WTC11 (cell line): ENCODE data around the gene SESTD1. TPM values are rescaled to one million over a fixed set of nuclear protein-coding genes. Genes with fewer than 3 reads are reported as not detected.
A peak's percentile ranks its signal among the peaks of the same experiment; 100 is the strongest.

ENCODE experiments used
- ATAC-seq: fragments of 200-7000 bp; cut with Tn5 transposase; 2 replicates; pipeline ENCODE4 v1.10.0; 2021; ENCODE audit warnings: mild to moderate bottlenecking, moderate library complexity
- CTCF ChIA-PET: fragments of 300-600 bp; sonication (Branson Sonifier 250); formaldehyde crosslinking; loops from one replicate; lab custom pipeline; 2021; ENCODE audit warnings: antibody characterized with exemption; lab: Charles Lee
- POLR2A ChIA-PET: fragments of 350-600 bp; sonication (Branson Sonifier 250); formaldehyde crosslinking; loops from one replicate; lab custom pipeline; 2021; ENCODE audit warnings: antibody characterized with exemption; lab: Charles Lee
- DNase-seq: peaks from one replicate; pipeline ENCODE4 v3.0.0; 2021; ENCODE audit warnings: low spot score
- H3K27ac Mint-ChIP-seq: 2 replicates; pipeline ENCODE4 v1.8.0; 2021; ENCODE audit warnings: mixed read lengths
- H3K27me3 Mint-ChIP-seq: 2 replicates; pipeline ENCODE4 v1.8.0; 2021; ENCODE audit warnings: low read depth, mild to moderate bottlenecking, moderate library complexity, mixed read lengths
- H3K36me3 Mint-ChIP-seq: 2 replicates; pipeline ENCODE4 v1.8.0; 2021; ENCODE audit warnings: mixed read lengths
- H3K4me1 Mint-ChIP-seq: 2 replicates; pipeline ENCODE4 v1.8.0; 2022; ENCODE audit warnings: mixed read lengths
- H3K4me3 Mint-ChIP-seq: 2 replicates; pipeline ENCODE4 v1.8.0; 2021; ENCODE audit warnings: mild to moderate bottlenecking, moderate library complexity, mixed read lengths
- H3K9me3 Mint-ChIP-seq: 2 replicates; pipeline ENCODE4 v1.8.0; 2021; ENCODE audit warnings: mixed read lengths
- ARID4B ChIP-seq: sonication (generic); formaldehyde crosslinking; IDR thresholded peaks from 2 replicates; pipeline ENCODE4 v1.8.0; 2023; ENCODE audit warnings: missing genetic modification reagents, mild to moderate bottlenecking, borderline replicate concordance
- ATF1 ChIP-seq: sonication (generic); formaldehyde crosslinking; IDR thresholded peaks from 2 replicates; pipeline ENCODE4 v1.8.1; 2023; ENCODE audit warnings: mild to moderate bottlenecking, moderate library complexity, missing genetic modification reagents
- CDX4 ChIP-seq: fragments of 250-450 bp; sonication (Bioruptor Pico); IDR thresholded peaks from 2 replicates; pipeline ENCODE4 v1.9.0; 2021; ENCODE audit warnings: moderate library complexity, mild to moderate bottlenecking, inconsistent platforms, borderline replicate concordance
- E2F1 ChIP-seq: sonication (generic); formaldehyde crosslinking; IDR thresholded peaks from 2 replicates; pipeline ENCODE4 v1.8.0; 2022; ENCODE audit warnings: mild to moderate bottlenecking, missing genetic modification reagents
- ESRRA ChIP-seq: sonication (generic); formaldehyde crosslinking; IDR thresholded peaks from 2 replicates; pipeline ENCODE4 v1.8.1; 2022; ENCODE audit warnings: mild to moderate bottlenecking, missing genetic modification reagents, borderline replicate concordance
- ETV6 ChIP-seq: sonication (generic); formaldehyde crosslinking; IDR thresholded peaks from 2 replicates; pipeline ENCODE4 v1.8.1; 2022; ENCODE audit warnings: mild to moderate bottlenecking, missing genetic modification reagents
- GRHL2 ChIP-seq: fragments of 250-450 bp; sonication (Bioruptor Pico); IDR thresholded peaks from 2 replicates; pipeline ENCODE4 v1.8.0; 2022; ENCODE audit warnings: mild to moderate bottlenecking, moderate library complexity; ENCODE audit not compliant: insufficient replicate concordance, severe bottlenecking
- IRF2 ChIP-seq: sonication (generic); formaldehyde crosslinking; IDR thresholded peaks from 2 replicates; pipeline ENCODE4 v1.8.0; 2022; ENCODE audit warnings: low read depth, missing genetic modification reagents, borderline replicate concordance
- KAT7 ChIP-seq: sonication (generic); formaldehyde crosslinking; IDR thresholded peaks from 2 replicates; pipeline ENCODE4 v1.8.1; 2023; ENCODE audit warnings: missing genetic modification reagents, mild to moderate bottlenecking, borderline replicate concordance
- MXD4 ChIP-seq: fragments of 250-450 bp; sonication (Bioruptor Pico); IDR thresholded peaks from 2 replicates; pipeline ENCODE4 v1.8.0; 2021; ENCODE audit warnings: mild to moderate bottlenecking, moderate library complexity, borderline replicate concordance
- NR1H2 ChIP-seq: sonication (generic); formaldehyde crosslinking; IDR thresholded peaks from 2 replicates; pipeline ENCODE4 v1.9.0; 2021; ENCODE audit warnings: mild to moderate bottlenecking, moderate library complexity, missing genetic modification reagents
- OVOL2 ChIP-seq: fragments of 250-450 bp; sonication (Bioruptor Pico); IDR thresholded peaks from 2 replicates; pipeline ENCODE4 v1.9.0; 2021; ENCODE audit warnings: mild to moderate bottlenecking, borderline replicate concordance
- ZBTB21 ChIP-seq: sonication (generic); formaldehyde crosslinking; IDR thresholded peaks from 2 replicates; pipeline ENCODE4 v1.8.1; 2023; ENCODE audit warnings: mild to moderate bottlenecking, missing genetic modification reagents, borderline replicate concordance
- ZMAT4 ChIP-seq: fragments of 250-450 bp; sonication (Bioruptor Pico); IDR thresholded peaks from 2 replicates; pipeline ENCODE4 v1.9.0; 2021; ENCODE audit warnings: mild to moderate bottlenecking
- ZNF138 ChIP-seq: sonication (generic); formaldehyde crosslinking; conservative IDR thresholded peaks from 2 replicates; pipeline ENCODE4 v1.8.1; 2022; ENCODE audit warnings: mild to moderate bottlenecking, moderate library complexity, missing genetic modification reagents
- ZNF317 ChIP-seq: sonication (generic); formaldehyde crosslinking; IDR thresholded peaks from 2 replicates; pipeline ENCODE4 v1.8.1; 2023; ENCODE audit warnings: low read depth, mild to moderate bottlenecking, moderate library complexity, missing genetic modification reagents, borderline replicate concordance
- ZNF396 ChIP-seq: fragments of 250-450 bp; sonication (Bioruptor Pico); IDR thresholded peaks from 2 replicates; pipeline ENCODE4 v1.8.0; 2021; ENCODE audit warnings: mild to moderate bottlenecking, moderate library complexity, borderline replicate concordance
- ZNF512 ChIP-seq: sonication (generic); formaldehyde crosslinking; IDR thresholded peaks from 2 replicates; pipeline ENCODE4 v1.8.1; 2022; ENCODE audit warnings: missing genetic modification reagents, borderline replicate concordance
- total RNA-seq: library from RNA; stranded (reverse); gene quantifications from 3 replicates; pipeline ENCODE4 v1.2.3, GENCODE V29; 2021
- TF ChIP-seq, protein P1 (sequence below): fragments of 250-450 bp; sonication (Bioruptor Pico); IDR thresholded peaks from 2 replicates; pipeline ENCODE4 v2.1.2; 2022; ENCODE audit warnings: mild to moderate bottlenecking, moderate library complexity
- TF ChIP-seq, protein P2 (sequence below): sonication (generic); formaldehyde crosslinking; IDR thresholded peaks from 2 replicates; pipeline ENCODE4 v1.8.0; 2022; ENCODE audit warnings: mild to moderate bottlenecking, missing genetic modification reagents

SESTD1 gene
- total RNA-seq, 1 experiment from 2014 or later = 59.9 TPM

GRCh38 chr2:179172894-179173293 lies 91.7 kb downstream of the SESTD1 start:
- CTCF ChIA-PET = no interaction called here
- no peaks in the 10 kb centered on the region for H3K27me3 Mint-ChIP-seq
- peak; percentile 64 for ATAC-seq
- H3K4me3 Mint-ChIP-seq = no peak overlapping the region
- TF ChIP-seq IRF2 (CRISPR knock-in tag) (no peak), ZNF512 (CRISPR knock-in tag) (no peak), ETV6 (CRISPR knock-in tag) (no peak), GRHL2 (CRISPR knock-in tag) (no peak), KAT7 (CRISPR knock-in tag) (no peak), CDX4 (CRISPR knock-in tag) (no peak), ARID4B (no peak), ESRRA (no peak), MXD4 (CRISPR knock-in tag) (no peak), OVOL2 (CRISPR knock-in tag) (no peak)
- TF ChIP-seq, protein P1, sequence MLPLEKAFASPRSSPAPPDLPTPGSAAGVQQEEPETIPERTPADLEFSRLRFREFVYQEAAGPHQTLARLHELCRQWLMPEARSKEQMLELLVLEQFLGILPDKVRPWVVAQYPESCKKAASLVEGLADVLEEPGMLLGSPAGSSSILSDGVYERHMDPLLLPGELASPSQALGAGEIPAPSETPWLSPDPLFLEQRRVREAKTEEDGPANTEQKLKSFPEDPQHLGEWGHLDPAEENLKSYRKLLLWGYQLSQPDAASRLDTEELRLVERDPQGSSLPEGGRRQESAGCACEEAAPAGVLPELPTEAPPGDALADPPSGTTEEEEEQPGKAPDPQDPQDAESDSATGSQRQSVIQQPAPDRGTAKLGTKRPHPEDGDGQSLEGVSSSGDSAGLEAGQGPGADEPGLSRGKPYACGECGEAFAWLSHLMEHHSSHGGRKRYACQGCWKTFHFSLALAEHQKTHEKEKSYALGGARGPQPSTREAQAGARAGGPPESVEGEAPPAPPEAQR = no peak
- TF ChIP-seq, all 79 proteins: peak for 0
- no peak for DNase-seq
- Mint-ChIP-seq H3K9me3 (no peaks in the 10 kb centered on the region), H3K27ac (peak overlapping the region; percentile 47; the same call in 1 of the 2 replicates), H3K36me3 (no peaks in the 10 kb centered on the region), H3K4me1 (peaks cover 24% of the 10 kb centered on the region)
- POLR2A ChIA-PET = no interaction called here

DNA sequence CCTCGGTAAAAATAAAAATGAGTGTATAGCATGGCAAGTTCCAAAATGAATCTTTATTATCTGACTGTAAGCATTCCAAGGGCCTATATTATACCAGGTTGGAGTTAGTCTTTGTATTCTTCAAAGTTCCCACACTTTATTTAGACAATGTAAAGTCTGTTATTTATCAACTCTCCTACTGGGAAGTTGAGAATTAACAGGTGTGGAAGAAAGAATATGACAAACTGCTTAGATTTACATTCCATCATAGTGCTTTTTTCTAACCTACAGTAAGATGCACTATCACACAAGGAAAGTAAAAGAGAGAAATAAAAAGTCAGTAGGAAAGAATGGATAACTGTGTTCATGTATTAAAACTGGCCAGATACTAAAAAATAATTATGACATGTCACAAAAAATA lies 93.3 kb downstream of the SESTD1 start:
- peaks cover 8% of the 10 kb centered on the region for H3K36me3 Mint-ChIP-seq
- ChIA-PET POLR2A (no interaction called here), CTCF (no interaction called here)
- TF ChIP-seq ZMAT4 (no peak), ATF1 (CRISPR knock-in tag) (no peak), ETV6 (CRISPR knock-in tag) (no peak), ZNF317 (no peak), E2F1 (no peak), ZNF396 (CRISPR knock-in tag) (no peak), ZNF138 (CRISPR knock-in tag) (no peak), ZBTB21 (no peak), NR1H2 (no peak)
- TF ChIP-seq, protein P2, sequence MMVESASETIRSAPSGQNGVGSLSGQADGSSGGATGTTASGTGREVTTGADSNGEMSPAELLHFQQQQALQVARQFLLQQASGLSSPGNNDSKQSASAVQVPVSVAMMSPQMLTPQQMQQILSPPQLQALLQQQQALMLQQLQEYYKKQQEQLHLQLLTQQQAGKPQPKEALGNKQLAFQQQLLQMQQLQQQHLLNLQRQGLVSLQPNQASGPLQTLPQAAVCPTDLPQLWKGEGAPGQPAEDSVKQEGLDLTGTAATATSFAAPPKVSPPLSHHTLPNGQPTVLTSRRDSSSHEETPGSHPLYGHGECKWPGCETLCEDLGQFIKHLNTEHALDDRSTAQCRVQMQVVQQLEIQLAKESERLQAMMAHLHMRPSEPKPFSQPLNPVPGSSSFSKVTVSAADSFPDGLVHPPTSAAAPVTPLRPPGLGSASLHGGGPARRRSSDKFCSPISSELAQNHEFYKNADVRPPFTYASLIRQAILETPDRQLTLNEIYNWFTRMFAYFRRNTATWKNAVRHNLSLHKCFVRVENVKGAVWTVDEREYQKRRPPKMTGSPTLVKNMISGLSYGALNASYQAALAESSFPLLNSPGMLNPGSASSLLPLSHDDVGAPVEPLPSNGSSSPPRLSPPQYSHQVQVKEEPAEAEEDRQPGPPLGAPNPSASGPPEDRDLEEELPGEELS = no peak
- no peak overlapping the region for H3K4me3 Mint-ChIP-seq
- DNase-seq = no peak
- peaks cover 7% of the 10 kb centered on the region for H3K9me3 Mint-ChIP-seq
- peaks cover 19% of the 10 kb centered on the region for H3K4me1 Mint-ChIP-seq
- no peak for ATAC-seq
- no peaks in the 10 kb centered on the region for H3K27me3 Mint-ChIP-seq
- no peak overlapping the region for H3K27ac Mint-ChIP-seq
